Measurements from ENCODE around the gene SPAAR. TPM values are rescaled to one million over a fixed set of nuclear protein-coding genes. Genes with fewer than 3 reads are reported as not detected.

The SPAAR gene
- total RNA-seq, 2 experiments from 2014 or later, result not detected

- H3K36me3 Mint-ChIP-seq (ENCODE audit: low read depth), result no peaks in the 10 kb centered on the region
- H3K9me3 Mint-ChIP-seq, result no peaks in the 10 kb centered on the region
- no peak within 1 kb of the TSS for H3K4me3 Mint-ChIP-seq
- intact Hi-C loops (cut with micrococcal nuclease), result loop anchor here (5.0 kb wide), 1 partner anchor 64 kb away; no protein-coding TSS in a partner anchor
- no peak for ATAC-seq
- CTCF ChIA-PET, result interaction anchor here (0.9 to 4.3 kb wide), 7 partner anchors 14 to 168 kb away, joined by 3 to 53 read pairs (median 6); no protein-coding TSS in a partner anchor
- POLR2A ChIA-PET, result no interaction called here
- no peaks in the 10 kb centered on the region for H3K4me1 Mint-ChIP-seq (ENCODE audit: low read depth)
- TF ChIP-seq, protein P1, sequence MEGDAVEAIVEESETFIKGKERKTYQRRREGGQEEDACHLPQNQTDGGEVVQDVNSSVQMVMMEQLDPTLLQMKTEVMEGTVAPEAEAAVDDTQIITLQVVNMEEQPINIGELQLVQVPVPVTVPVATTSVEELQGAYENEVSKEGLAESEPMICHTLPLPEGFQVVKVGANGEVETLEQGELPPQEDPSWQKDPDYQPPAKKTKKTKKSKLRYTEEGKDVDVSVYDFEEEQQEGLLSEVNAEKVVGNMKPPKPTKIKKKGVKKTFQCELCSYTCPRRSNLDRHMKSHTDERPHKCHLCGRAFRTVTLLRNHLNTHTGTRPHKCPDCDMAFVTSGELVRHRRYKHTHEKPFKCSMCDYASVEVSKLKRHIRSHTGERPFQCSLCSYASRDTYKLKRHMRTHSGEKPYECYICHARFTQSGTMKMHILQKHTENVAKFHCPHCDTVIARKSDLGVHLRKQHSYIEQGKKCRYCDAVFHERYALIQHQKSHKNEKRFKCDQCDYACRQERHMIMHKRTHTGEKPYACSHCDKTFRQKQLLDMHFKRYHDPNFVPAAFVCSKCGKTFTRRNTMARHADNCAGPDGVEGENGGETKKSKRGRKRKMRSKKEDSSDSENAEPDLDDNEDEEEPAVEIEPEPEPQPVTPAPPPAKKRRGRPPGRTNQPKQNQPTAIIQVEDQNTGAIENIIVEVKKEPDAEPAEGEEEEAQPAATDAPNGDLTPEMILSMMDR (IDR thresholded peaks at IDR 0.05), result no peak
- peaks cover 4% of the 10 kb centered on the region for H3K27me3 Mint-ChIP-seq
- no peak within 1 kb of the TSS for H3K27ac Mint-ChIP-seq
- no peak for DNase-seq
Measured at GRCh38 chr9:35958104-35958837, 49.0 kb downstream of the SPAAR start, which contains the start of gene OR2S2. Gene OR2S2, minus strand, starts transcription at chr9:35958154. Its CDS starts 56 bp downstream, at chr9:35958098.

DNA sequence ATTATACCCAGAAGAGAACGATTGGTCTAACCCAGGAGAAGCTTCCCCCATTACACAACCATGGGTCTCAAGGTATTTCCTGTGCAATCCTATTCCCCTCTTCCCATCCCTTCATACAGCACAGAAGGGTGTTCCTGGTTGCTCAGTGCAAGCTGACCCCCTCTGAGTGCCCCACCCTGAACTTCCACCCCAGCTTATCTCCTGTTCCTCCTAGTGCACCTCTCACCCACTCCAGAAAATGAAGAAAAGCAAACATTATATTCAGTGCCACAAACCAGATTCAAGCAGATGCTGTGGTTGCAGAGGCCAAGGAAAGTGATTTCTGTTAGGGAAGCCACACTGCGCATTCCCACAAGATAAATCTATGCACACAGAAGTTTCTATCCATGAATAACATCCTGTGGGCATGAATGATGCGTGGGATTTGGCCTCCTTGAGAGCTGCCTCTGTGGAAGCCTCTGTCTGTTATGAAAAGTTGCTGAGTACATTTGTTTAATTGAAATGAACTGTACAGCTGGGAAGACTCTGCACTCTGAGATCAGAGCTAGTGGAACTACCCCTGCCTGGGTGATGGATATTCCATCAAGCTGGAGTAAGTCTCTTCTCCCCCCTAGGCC lies 50.9 kb downstream of the SPAAR start:
- Mint-ChIP-seq H3K27ac (no peak overlapping the region), H3K9me3 (no peaks in the 10 kb centered on the region), H3K4me1 (ENCODE audit: low read depth) (no peaks in the 10 kb centered on the region), H3K4me3 (no peak overlapping the region), H3K36me3 (ENCODE audit: low read depth) (no peaks in the 10 kb centered on the region), H3K27me3 (no peaks in the 10 kb centered on the region)
- intact Hi-C loops (cut with micrococcal nuclease), result no loop called here
- no peak for DNase-seq
- ChIA-PET POLR2A (no interaction called here), CTCF (interaction anchor here (1.0 to 4.3 kb wide), 5 partner anchors 14 to 63 kb away, joined by 3 to 27 read pairs (median 10); no protein-coding TSS in a partner anchor)
- TF ChIP-seq, protein P1 (IDR thresholded peaks at IDR 0.05), result no peak
- no peak for ATAC-seq

Other genes starting within 250 kb of the SPAAR start
- gene ARHGEF39, start 244.3 kb upstream of the SPAAR start, total RNA-seq, result 10 to 100 TPM; 16.0 to 19.9 TPM
- 1 to 10 TPM; 4.5 to 4.9 TPM for gene CA9, start 235.6 kb upstream of the SPAAR start, total RNA-seq
- gene TPM2, start 219.6 kb upstream of the SPAAR start, total RNA-seq, result 1 to 10 TPM; 4.8 to 5.3 TPM
- gene TLN1, start 177.3 kb upstream of the SPAAR start, total RNA-seq, result 100 to 1,000 TPM; 212 to 219 TPM
- 10 to 100 TPM; 22.3 to 22.4 TPM for gene CREB3, start 176.8 kb upstream of the SPAAR start, total RNA-seq
- 10 to 100 TPM; 21.2 to 22.3 TPM for gene GBA2, start 160.3 kb upstream of the SPAAR start, total RNA-seq
- 10 to 100 TPM; 13.0 to 14.8 TPM for gene RGP1, start 160.2 kb upstream of the SPAAR start, total RNA-seq
- under 1 TPM; 0.59 to 0.67 TPM for gene MSMP, start 155.2 kb upstream of the SPAAR start, total RNA-seq
- gene NPR2, start 117.9 kb upstream of the SPAAR start, total RNA-seq, result 1 to 10 TPM; 7.5 to 7.8 TPM
- gene SPAG8, start 97.2 kb upstream of the SPAAR start, total RNA-seq, result 1 to 10 TPM in 1 of 2 experiments, under 1 TPM in 1; 0.63 to 1.1 TPM
- 10 to 100 TPM; 53.4 to 62.7 TPM for gene HINT2, start 94.4 kb upstream of the SPAAR start, total RNA-seq
- not detected for gene FAM221B, start 80.8 kb upstream of the SPAAR start, total RNA-seq
- gene TMEM8B, start 80.3 kb upstream of the SPAAR start, total RNA-seq, result 1 to 10 TPM; 3.4 to 4.3 TPM
- gene OR13J1, start 39.1 kb upstream of the SPAAR start, total RNA-seq, result not detected
- not detected for gene HRCT1, start 3.3 kb upstream of the SPAAR start, total RNA-seq
- not detected for gene OR2S2, start 48.7 kb downstream of the SPAAR start, total RNA-seq
- 1 to 10 TPM; 5.3 to 6.5 TPM for gene RECK, start 127.4 kb downstream of the SPAAR start, total RNA-seq
- gene GLIPR2, start 227.2 kb downstream of the SPAAR start, total RNA-seq, result 10 to 100 TPM; 12.2 to 13.6 TPM

Data from activated CD8-positive, alpha-beta T cell treated with anti-CD3 and anti-CD28 coated beads for 36 hours (primary cell).